ENCODE results near the gene CCDC40.

CCDC40 gene

GRCh38 chr17:80116921-80117380 is 80.5 kb downstream of the CCDC40 start:
- peaks cover 10 to 15% of the 10 kb centered on the region in 2 donors for H3K4me1 Mint-ChIP-seq
- peaks cover 2 to 11% of the 10 kb centered on the region in 2 donors for H3K36me3 Mint-ChIP-seq
- no peaks in the 10 kb centered on the region for H3K27me3 Mint-ChIP-seq
- no peak for ATAC-seq (replicated peaks)
- DNase-seq: no peak
- no peak overlapping the region for H3K4me3 Mint-ChIP-seq
- H3K27ac Mint-ChIP-seq: peak overlapping the region; percentile 49
- H3K9me3 Mint-ChIP-seq: peaks cover 5 to 11% of the 10 kb centered on the region in 2 donors

DNA sequence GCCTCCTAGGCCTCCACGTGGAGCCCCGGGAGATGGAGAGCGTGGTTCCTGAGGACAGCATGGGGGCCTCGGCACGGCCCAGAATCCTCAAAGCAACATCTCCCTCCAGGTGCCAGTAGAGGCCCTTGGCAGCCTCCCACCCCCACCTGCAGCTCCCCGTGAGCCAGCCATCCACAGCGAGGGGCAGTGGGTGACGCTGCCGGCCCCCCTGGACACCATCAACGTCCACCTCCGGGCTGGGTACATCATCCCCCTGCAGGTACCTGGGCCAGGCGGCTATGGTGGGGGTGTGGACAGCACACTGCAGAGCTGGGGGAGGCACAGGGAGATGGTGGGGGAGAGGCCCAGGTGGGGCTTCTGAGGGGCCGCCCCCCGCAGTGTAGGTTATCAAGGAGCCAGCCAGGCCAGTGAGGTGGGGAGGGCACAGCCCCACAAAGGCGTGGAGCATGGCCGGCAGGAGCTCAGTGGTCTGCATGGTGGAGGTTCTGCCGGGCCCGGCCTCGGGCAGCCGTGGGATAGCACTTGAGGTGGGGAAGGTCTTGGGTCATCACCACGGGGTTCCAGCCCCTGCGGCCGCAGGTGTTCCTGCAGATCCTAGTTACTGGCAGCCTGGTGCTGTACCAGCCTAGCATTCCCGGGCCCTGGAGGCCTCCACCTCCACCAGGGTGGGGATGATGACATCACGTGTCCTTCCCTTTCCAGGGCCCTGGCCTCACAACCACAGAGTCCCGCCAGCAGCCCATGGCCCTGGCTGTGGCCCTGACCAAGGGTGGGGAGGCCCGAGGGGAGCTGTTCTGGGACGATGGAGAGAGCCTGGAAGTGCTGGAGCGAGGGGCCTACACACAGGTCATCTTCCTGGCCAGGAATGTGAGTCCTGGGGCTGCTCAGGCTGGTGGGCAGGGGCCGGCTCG is 81.3 kb downstream of the CCDC40 start:
- no peak for DNase-seq
- H3K4me1 Mint-ChIP-seq: peaks cover 5 to 7% of the 10 kb centered on the region in 2 donors

GRCh38 chr17:80118601-80119270 is 82.3 kb downstream of the CCDC40 start:
- Mint-ChIP-seq H3K27ac (no peak overlapping the region), H3K4me1 (no peaks in the 10 kb centered on the region), H3K36me3 (peaks cover 2 to 11% of the 10 kb centered on the region in 2 donors), H3K9me3 (peaks cover 5 to 11% of the 10 kb centered on the region in 2 donors), H3K4me3 (no peak overlapping the region), H3K27me3 (no peaks in the 10 kb centered on the region)
- ATAC-seq (replicated peaks) (no peak), DNase-seq (no peak)

More for the DNA sequence above, 81.3 kb downstream of the CCDC40 start:
- no peak overlapping the region for H3K4me3 Mint-ChIP-seq
- ATAC-seq (replicated peaks): no peak
- peak overlapping the region; percentile 49 for H3K27ac Mint-ChIP-seq
- H3K36me3 Mint-ChIP-seq: peaks cover 2 to 11% of the 10 kb centered on the region in 2 donors
- H3K9me3 Mint-ChIP-seq: peaks cover 5 to 11% of the 10 kb centered on the region in 2 donors
- no peaks in the 10 kb centered on the region for H3K27me3 Mint-ChIP-seq

DNA sequence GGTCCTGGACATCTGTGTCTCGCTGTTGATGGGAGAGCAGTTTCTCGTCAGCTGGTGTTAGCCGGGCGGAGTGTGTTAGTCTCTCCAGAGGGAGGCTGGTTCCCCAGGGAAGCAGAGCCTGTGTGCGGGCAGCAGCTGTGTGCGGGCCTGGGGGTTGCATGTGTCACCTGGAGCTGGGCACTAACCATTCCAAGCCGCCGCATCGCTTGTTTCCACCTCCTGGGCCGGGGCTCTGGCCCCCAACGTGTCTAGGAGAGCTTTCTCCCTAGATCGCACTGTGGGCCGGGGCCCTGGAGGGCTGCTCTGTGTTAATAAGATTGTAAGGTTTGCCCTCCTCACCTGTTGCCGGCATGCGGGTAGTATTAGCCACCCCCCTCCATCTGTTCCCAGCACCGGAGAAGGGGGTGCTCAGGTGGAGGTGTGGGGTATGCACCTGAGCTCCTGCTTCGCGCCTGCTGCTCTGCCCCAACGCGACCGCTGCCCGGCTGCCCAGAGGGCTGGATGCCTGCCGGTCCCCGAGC is 82.9 kb downstream of the CCDC40 start:
- Mint-ChIP-seq H3K36me3 (peaks cover 2 to 11% of the 10 kb centered on the region in 2 donors), H3K9me3 (peaks cover 5 to 11% of the 10 kb centered on the region in 2 donors), H3K27ac (no peak overlapping the region), H3K4me1 (no peaks in the 10 kb centered on the region), H3K27me3 (no peaks in the 10 kb centered on the region), H3K4me3 (no peak overlapping the region)
- ATAC-seq (replicated peaks) (no peak), DNase-seq (no peak)

GRCh38 chr17:80119839-80120238 is 83.4 kb downstream of the CCDC40 start:
- ATAC-seq (replicated peaks) (no peak), DNase-seq (no peak)
- H3K4me3 Mint-ChIP-seq: no peak overlapping the region
- H3K27ac Mint-ChIP-seq: no peak overlapping the region
- no peaks in the 10 kb centered on the region for H3K27me3 Mint-ChIP-seq
- no peaks in the 10 kb centered on the region for H3K4me1 Mint-ChIP-seq
- H3K9me3 Mint-ChIP-seq: peaks cover 3 to 9% of the 10 kb centered on the region in 2 donors
- peaks cover 2 to 9% of the 10 kb centered on the region in 2 donors for H3K36me3 Mint-ChIP-seq

- ATAC-seq (replicated peaks) (no peak), DNase-seq (no peak)
- Mint-ChIP-seq H3K4me1 (no peaks in the 10 kb centered on the region), H3K9me3 (no peaks in the 10 kb centered on the region), H3K27ac (no peak overlapping the region), H3K27me3 (peaks cover 0 to 5% of the 10 kb centered on the region in 2 donors), H3K36me3 (no peaks in the 10 kb centered on the region), H3K4me3 (no peak overlapping the region)
These were observed 85.7 kb downstream of the CCDC40 start for GRCh38 chr17:80122026-80122575.

DNA sequence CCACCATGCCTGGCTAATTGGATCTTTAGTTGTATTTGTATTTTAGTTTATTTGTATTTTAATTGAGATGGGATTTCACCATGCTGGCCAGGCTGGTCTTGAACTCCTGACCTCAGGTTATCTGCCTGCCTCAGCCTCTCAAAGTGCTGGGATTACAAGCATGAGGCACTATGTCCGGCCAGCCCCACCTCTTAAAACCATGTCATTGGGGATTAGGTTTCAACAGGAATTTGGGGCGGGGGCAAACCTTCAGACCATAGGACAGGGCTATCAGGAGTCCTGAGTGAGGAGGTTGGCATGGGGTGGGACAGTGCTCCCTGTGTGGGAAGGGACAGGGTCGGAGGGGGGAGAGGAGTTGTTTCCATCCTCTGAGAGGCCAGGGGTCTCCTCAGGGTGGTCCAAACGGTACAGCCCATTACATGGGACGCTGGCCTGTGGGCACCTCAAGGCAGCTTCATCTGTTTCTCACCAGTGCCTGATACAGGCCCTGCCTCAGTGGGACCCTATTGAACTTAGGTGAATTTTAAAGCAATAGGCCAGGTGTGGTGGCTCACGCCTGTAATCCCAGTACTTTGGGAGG is 86.6 kb downstream of the CCDC40 start:
- no peak overlapping the region for H3K4me3 Mint-ChIP-seq
- ATAC-seq (replicated peaks): no peak
- no peaks in the 10 kb centered on the region for H3K36me3 Mint-ChIP-seq
- DNase-seq: no peak
- H3K27ac Mint-ChIP-seq: no peak overlapping the region
- no peaks in the 10 kb centered on the region for H3K4me1 Mint-ChIP-seq
- peaks cover 0 to 10% of the 10 kb centered on the region in 2 donors for H3K27me3 Mint-ChIP-seq
- H3K9me3 Mint-ChIP-seq: no peaks in the 10 kb centered on the region

DNA sequence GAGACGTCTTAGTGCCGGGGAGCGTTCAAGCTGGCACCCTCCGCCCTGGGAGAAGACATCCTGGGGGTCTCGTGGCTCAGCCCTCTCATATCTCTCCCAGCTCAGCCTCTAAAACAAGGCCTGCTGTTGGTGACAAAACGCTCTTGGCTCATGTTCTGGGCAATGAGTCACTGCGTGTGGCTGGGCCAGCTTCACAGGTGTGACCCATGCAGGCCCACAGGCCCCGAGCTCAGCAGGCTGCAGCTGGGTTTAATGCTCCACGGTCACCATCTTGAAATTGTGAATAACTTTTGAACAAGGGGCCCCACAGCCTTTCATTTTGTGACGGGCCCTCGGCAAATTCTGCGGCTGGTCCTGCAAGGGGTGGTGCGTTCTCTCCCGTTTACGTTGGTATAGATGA is 87.3 kb downstream of the CCDC40 start:
- H3K4me3 Mint-ChIP-seq: no peak overlapping the region
- no peaks in the 10 kb centered on the region for H3K9me3 Mint-ChIP-seq
- no peak for ATAC-seq (replicated peaks)
- no peak for DNase-seq
- H3K27ac Mint-ChIP-seq: no peak overlapping the region
- no peaks in the 10 kb centered on the region for H3K36me3 Mint-ChIP-seq
- peaks cover 0 to 14% of the 10 kb centered on the region in 2 donors for H3K27me3 Mint-ChIP-seq
- H3K4me1 Mint-ChIP-seq: no peaks in the 10 kb centered on the region

DNA sequence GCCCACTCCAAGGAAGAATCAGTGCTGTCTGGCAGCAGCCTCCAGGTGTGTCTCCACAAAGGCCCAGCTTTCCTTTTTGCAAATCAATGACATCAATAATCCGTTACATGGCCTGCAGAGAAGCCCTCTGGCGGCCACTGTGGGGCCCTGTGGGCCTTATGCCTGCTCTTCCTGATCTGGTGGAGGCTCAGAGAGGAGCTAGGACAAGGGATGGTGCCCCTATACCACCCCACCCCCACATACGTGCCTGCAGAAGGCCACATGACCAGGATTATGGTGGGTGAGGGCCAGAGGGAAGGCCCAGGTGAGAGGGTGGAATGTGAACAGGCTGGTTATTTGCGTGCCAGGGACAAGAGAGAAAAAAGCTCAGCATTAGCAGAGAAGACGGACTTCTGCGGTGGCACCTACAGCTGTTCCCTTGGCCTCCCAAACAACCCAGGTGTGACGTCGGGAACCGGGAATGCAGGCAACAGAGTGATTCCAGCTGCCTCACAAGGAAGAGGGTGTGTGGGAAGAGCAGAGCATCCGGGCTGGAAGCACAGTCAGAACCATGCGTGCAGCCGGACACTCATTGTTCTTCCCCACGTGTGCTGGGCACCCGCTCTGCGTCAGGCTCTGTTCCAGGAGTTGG is 88.0 kb downstream of the CCDC40 start:
- H3K27ac Mint-ChIP-seq: no peak overlapping the region
- H3K27me3 Mint-ChIP-seq: peaks cover 0 to 19% of the 10 kb centered on the region in 2 donors
- no peaks in the 10 kb centered on the region for H3K36me3 Mint-ChIP-seq
- no peaks in the 10 kb centered on the region for H3K9me3 Mint-ChIP-seq
- no peak for DNase-seq
- no peak for ATAC-seq (replicated peaks)
- H3K4me3 Mint-ChIP-seq: no peak overlapping the region
- H3K4me1 Mint-ChIP-seq: no peaks in the 10 kb centered on the region

DNA sequence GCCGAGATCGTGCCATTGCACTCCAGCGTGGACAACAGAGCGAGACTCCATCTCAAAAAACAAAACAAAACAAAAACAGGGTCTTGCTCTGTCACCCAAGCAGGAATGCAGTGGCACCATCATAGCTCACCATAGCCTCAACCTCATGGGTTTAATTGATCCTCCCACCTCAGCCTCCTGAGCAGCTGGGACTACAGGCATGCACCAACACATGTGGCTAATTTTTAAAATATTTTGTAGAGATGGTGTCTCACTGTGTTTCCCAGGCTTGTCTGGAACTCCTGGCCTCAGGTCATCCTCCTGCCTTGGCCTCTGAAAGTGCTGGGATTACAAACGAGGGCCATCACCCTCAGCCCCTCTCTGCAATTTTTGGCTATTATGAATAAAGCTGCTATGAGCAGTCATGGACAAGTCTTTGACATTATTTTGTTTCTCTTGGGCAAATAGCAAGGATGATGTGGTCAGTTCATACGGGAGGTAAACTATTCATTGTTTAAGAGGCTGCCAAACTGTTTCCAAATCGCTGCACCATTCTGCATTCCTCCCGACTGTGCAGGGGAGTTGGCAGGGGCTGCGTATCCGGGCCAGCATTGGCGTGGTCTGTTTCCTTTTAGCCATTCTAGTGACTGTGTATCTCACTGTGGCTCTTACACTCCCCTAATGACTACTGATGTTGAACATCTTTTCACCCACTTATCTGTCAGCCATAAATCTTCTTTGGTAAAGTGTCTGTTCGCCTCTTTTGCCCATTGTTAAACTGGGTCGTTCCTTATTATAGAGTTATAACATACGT is 89.4 kb downstream of the CCDC40 start:
- no peaks in the 10 kb centered on the region for H3K4me1 Mint-ChIP-seq
- no peak overlapping the region for H3K4me3 Mint-ChIP-seq
- H3K27ac Mint-ChIP-seq: no peak overlapping the region
- ATAC-seq (replicated peaks) (no peak), DNase-seq (no peak)
- no peaks in the 10 kb centered on the region for H3K9me3 Mint-ChIP-seq
- no peaks in the 10 kb centered on the region for H3K36me3 Mint-ChIP-seq
- peaks cover 0 to 19% of the 10 kb centered on the region in 2 donors for H3K27me3 Mint-ChIP-seq

DNA sequence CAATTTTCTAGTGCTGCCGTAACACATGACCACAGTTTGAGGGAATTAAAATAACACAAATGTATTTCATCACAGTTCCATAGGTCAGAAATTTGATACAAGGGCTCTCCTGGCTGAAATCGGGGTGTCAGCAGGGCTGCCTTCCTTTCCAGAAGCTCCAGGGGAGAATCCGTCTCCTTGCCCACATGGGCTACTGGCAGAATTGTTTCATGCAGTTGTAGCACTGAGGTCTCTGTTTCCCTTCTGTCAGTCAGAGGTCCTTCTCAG is 89.9 kb downstream of the CCDC40 start:
- no peak overlapping the region for H3K27ac Mint-ChIP-seq

DNA sequence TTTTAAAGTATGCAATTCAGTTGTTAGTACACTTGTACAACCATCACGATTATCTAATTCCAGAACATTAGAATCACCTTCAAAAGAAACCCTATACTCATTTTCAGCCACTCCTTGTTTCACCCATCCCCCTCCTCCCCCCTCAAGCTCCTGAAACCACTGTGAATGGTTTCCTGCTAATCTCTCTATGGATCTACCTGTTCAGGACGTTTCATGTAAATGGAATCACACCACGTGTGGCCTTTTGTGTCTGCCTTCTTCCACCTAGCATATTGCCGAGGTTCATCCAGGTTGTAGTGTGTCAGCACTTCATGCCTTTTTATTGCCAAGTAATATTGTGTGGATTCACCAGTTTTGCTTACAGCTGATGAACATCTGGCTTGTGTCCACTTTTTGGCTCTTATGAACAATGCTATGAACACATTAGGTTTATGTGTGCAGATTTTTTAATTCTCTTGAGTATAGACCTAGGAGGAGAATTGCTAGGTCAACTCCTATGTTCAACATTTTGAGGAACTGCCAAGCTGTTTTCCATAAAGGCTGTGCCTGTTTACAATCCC is 92.6 kb downstream of the CCDC40 start:
- DNase-seq: no peak
- Mint-ChIP-seq H3K9me3 (no peaks in the 10 kb centered on the region), H3K36me3 (peaks cover 16 to 20% of the 10 kb centered on the region in 2 donors), H3K27me3 (peaks cover 0 to 19% of the 10 kb centered on the region in 2 donors), H3K27ac (no peak overlapping the region), H3K4me1 (no peaks in the 10 kb centered on the region), H3K4me3 (no peak overlapping the region)
- ATAC-seq (replicated peaks): no peak

More for the DNA sequence above, 89.9 kb downstream of the CCDC40 start:
- DNase-seq (no peak), ATAC-seq (replicated peaks) (no peak)
- Mint-ChIP-seq H3K36me3 (peaks cover 0 to under 1% of the 10 kb centered on the region in 2 donors), H3K9me3 (no peaks in the 10 kb centered on the region), H3K27me3 (peaks cover 0 to 19% of the 10 kb centered on the region in 2 donors), H3K4me1 (no peaks in the 10 kb centered on the region), H3K4me3 (no peak overlapping the region)

DNA sequence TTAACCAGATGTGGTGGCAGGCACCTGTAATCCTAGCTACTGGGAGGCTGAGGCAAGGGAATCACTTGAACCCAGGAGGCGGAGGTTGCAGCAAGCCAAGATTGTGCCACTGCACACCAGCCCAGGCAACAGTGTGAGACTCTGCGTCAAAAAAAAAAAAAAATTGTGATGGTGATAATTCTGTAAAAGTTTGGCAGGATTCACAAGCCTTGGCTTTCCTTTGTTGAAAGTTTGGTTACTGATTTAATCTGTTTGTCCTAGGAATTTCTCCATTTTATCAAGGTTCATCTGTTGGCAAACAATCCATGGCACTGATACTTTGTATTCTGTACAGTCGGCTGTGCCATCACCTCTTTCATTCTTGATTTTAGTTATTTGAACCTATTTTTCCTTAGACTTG is 94.5 kb downstream of the CCDC40 start:
- H3K36me3 Mint-ChIP-seq: peaks cover 25 to 31% of the 10 kb centered on the region in 2 donors
- ATAC-seq (replicated peaks) (no peak), DNase-seq (no peak)
- H3K4me3 Mint-ChIP-seq: no peak overlapping the region
- no peak overlapping the region for H3K27ac Mint-ChIP-seq
- H3K9me3 Mint-ChIP-seq: no peaks in the 10 kb centered on the region
- peaks cover 0 to 19% of the 10 kb centered on the region in 2 donors for H3K27me3 Mint-ChIP-seq
- no peaks in the 10 kb centered on the region for H3K4me1 Mint-ChIP-seq
